CD8-positive, alpha-beta memory T cell (primary cell): ENCODE results near the gene RO60. TPM values are rescaled to one million over a fixed set of nuclear protein-coding genes. Genes with fewer than 3 reads are reported as not detected.

ENCODE experiments used
- CTCF ChIA-PET: fragments of 350-600 bp; sonication (Branson Sonifier 250); formaldehyde crosslinking; loops from one replicate; lab custom pipeline; 2021; ENCODE audit warnings: antibody characterized with exemption; lab: Charles Lee
- POLR2A ChIA-PET: fragments of 350-600 bp; sonication (Branson Sonifier 250); formaldehyde crosslinking; loops from one replicate; lab custom pipeline; 2021; ENCODE audit warnings: antibody characterized with exemption; lab: Charles Lee
- DNase-seq, 5 donors: peaks; one replicate each; pipeline versions ENCODE4 v3.0.0 to v3.0.0-alpha.2; 2020 to 2022; ENCODE audit warnings: mixed read lengths in 1 of 5
- H3K27ac ChIP-seq: one replicate; pipeline ENCODE4 v1.7.0; 2013; ENCODE audit warnings: low read depth, mild to moderate bottlenecking, low read length, moderate library complexity
- H3K27me3 ChIP-seq: 2 replicates; pipeline ENCODE4 v1.7.0; 2013; ENCODE audit warnings: low read length, mild to moderate bottlenecking; ENCODE audit not compliant: insufficient read depth, poor library complexity, severe bottlenecking
- H3K36me3 ChIP-seq: 2 replicates; pipeline ENCODE4 v1.7.0; 2013; ENCODE audit warnings: mild to moderate bottlenecking, low read length, moderate library complexity; ENCODE audit not compliant: insufficient read depth
- H3K4me1 ChIP-seq: 2 replicates; pipeline ENCODE4 v1.7.0; 2013; ENCODE audit warnings: mild to moderate bottlenecking, low read length, moderate library complexity; ENCODE audit not compliant: insufficient read depth
- H3K4me3 ChIP-seq: 2 replicates; pipeline ENCODE4 v1.7.0; 2013; ENCODE audit warnings: mild to moderate bottlenecking, low read length
- H3K9me3 ChIP-seq: 2 replicates; pipeline ENCODE4 v1.7.0; 2013; ENCODE audit warnings: mild to moderate bottlenecking, low read length
- H3K27ac Mint-ChIP-seq, 8 donors: one replicate each; pipeline ENCODE4 v1.8.0; 2020 to 2021; ENCODE audit warnings: mixed read lengths in 8 of 8, mild to moderate bottlenecking in 6 of 8, inconsistent platforms in 3 of 8, moderate library complexity in 3 of 8
- H3K27me3 Mint-ChIP-seq, 2 donors: one replicate each; pipeline ENCODE4 v1.8.0; 2020 to 2021; ENCODE audit warnings: mixed read lengths in 2 of 2, mild to moderate bottlenecking in 1 of 2, moderate library complexity in 1 of 2
- H3K36me3 Mint-ChIP-seq, 3 donors: one replicate each; pipeline ENCODE4 v1.8.0; 2020 to 2021; ENCODE audit warnings: mixed read lengths in 3 of 3, inconsistent platforms in 1 of 3, mild to moderate bottlenecking in 1 of 3
- H3K4me1 Mint-ChIP-seq, 3 donors: one replicate each; pipeline ENCODE4 v1.8.0; 2020 to 2021; ENCODE audit warnings: mixed read lengths in 3 of 3, inconsistent platforms in 1 of 3, mild to moderate bottlenecking in 1 of 3
- H3K4me3 Mint-ChIP-seq, 7 donors: one replicate each; pipeline ENCODE4 v1.8.0; 2020 to 2021; ENCODE audit warnings: mixed read lengths in 7 of 7, mild to moderate bottlenecking in 6 of 7, moderate library complexity in 4 of 7, inconsistent platforms in 2 of 7
- H3K9me3 Mint-ChIP-seq, 5 donors: one replicate each; pipeline ENCODE4 v1.8.0; 2020 to 2022; ENCODE audit warnings: mixed read lengths in 5 of 5, mild to moderate bottlenecking in 3 of 5, moderate library complexity in 2 of 5, inconsistent platforms in 1 of 5
- polyA plus RNA-seq: library from polyadenylated mRNA; unstranded; fragments of 300-500 nt; fragmentation: Illumina TruSeq; gene quantifications from one replicate; pipeline ENCODE4 v1.2.3, GENCODE V29; 2021
- total RNA-seq, 2 experiments: library from RNA; stranded (reverse); gene quantifications; one replicate each; pipeline ENCODE4 v1.2.3, GENCODE V29; 2021

RO60 gene
- total RNA-seq (10 to 100 TPM; 74.6 to 82.7 TPM), polyA plus RNA-seq (128 TPM)

DNA sequence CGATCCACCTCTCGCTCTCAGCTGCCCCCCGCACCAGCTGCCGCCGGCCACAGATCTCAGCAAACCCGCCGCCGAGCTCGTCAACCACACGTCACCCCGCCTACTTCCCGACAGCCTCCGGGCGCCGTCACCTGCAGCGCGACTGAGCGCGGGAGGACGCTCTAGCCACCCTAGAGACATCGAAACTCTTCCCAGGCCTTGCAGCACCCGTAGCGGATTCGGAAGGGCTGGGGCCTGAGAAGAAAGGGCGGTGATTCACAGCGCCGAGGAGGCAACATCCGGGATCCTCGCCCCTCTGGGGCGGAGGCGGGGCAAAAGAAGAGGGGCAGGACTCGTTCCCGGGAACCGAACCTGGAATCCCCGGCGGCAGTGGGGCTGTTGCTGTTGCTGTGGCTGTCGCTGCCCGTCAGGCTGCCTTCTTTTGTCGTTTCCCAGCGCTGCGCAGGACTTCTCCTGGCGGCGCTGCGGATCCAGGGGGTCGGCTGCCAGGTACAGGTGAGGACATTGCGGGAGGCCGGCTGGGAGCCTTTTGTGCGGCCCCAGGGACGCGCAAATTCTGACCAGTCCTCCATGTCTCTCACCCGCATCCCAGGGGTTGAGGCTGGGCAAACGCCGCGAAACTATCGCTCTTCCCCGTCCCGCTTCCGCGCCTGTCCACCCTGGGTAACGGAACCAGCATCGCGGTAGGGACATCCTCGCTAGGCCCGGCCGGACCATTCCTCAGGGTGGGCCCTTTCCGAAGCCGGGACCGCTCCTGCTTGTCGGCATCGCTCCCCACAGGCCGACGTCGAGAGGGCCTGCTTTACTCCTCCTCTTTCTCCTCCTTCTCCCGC, at the start of gene RO60, which contains the start of gene UCHL5:
Gene RO60 (plus strand): TSS at position 331 of the 833 bp plus-strand sequence. CDS start 9,443 bp downstream, outside the sequence.
Gene UCHL5 (minus strand): TSS at position 79 of the 833 bp plus-strand sequence. CDS start 100 bp downstream, outside the sequence.
- H3K9me3 Mint-ChIP-seq, result peaks cover 0 to 1% (median 0%) of the 10 kb centered on the region in 5 donors
- Histone ChIP-seq H3K4me1 (peaks cover 47% of the 10 kb centered on the region), H3K27ac (peak within 1 kb of the TSS; percentile 97), H3K4me3 (peak within 1 kb of the TSS; percentile 93), H3K9me3 (no peaks in the 10 kb centered on the region), H3K27me3 (no peaks in the 10 kb centered on the region), H3K36me3 (no peaks in the 10 kb centered on the region)
- peaks cover 61 to 76% (median 70%) of the 10 kb centered on the region in 3 donors for H3K4me1 Mint-ChIP-seq
- peak; percentile 91 to 97 (median 94) for DNase-seq
- H3K27me3 Mint-ChIP-seq, result no peaks in the 10 kb centered on the region
- H3K27ac Mint-ChIP-seq, result peak within 1 kb of the TSS; percentile 89 to 100 (median 98)
- ChIA-PET POLR2A (interaction anchor here (1.6 to 2.6 kb wide), 6 partner anchors 10 to 252 kb away, joined by 3 to 44 read pairs (median 8); partner anchors contain the start of genes CDC73, GLRX2 and RGS2), CTCF (interaction anchor here (0.9 to 2.8 kb wide), 13 partner anchors 16 to 253 kb away, joined by 3 to 30 read pairs (median 4); partner anchors contain the start of genes CDC73 and RGS2)
- H3K36me3 Mint-ChIP-seq, result peaks cover 6 to 22% (median 9%) of the 10 kb centered on the region in 3 donors
- H3K4me3 Mint-ChIP-seq, result peak within 1 kb of the TSS; percentile 94 to 100 (median 94)

DNA sequence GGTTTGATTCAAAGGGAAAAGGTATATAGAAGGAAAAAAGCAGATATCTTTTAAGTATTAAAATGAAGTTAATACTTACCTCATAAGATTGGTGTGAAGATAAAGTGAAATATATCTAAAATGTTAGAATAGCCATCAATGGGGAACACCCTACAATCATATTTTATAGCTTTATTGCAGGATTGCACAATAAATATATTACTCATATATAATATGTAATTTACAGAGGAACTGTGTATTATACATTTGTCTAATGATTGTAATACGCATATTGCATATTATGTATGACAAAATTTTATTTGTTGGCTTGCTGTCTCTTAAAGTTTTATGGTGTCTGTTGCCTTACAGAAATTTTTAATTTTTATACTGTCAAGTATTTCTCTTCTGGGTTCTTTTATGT, 48.0 kb upstream of the RO60 start:
- H3K27ac ChIP-seq, result no peak overlapping the region
- Mint-ChIP-seq H3K36me3 (peaks cover 6 to 11% (median 10%) of the 10 kb centered on the region in 3 donors), H3K27ac (peak overlapping the region in 1 of 8 donors; percentile 69), H3K27me3 (no peaks in the 10 kb centered on the region), H3K4me1 (no peaks in the 10 kb centered on the region), H3K4me3 (no peak overlapping the region), H3K9me3 (no peaks in the 10 kb centered on the region)
- no peaks in the 10 kb centered on the region for H3K4me1 ChIP-seq
- H3K27me3 ChIP-seq, result no peaks in the 10 kb centered on the region
- no peaks in the 10 kb centered on the region for H3K9me3 ChIP-seq
- H3K36me3 ChIP-seq, result no peaks in the 10 kb centered on the region
- no peak for DNase-seq
- ChIA-PET POLR2A (no interaction called here), CTCF (interaction anchor here (0.8 kb wide), 1 partner anchor 205 kb away, joined by 3 read pairs; no protein-coding TSS in a partner anchor)
- no peak overlapping the region for H3K4me3 ChIP-seq

GRCh38 chr1:193013005-193013404, 46.4 kb upstream of the RO60 start:
- Histone ChIP-seq H3K4me1 (no peaks in the 10 kb centered on the region), H3K27me3 (no peaks in the 10 kb centered on the region), H3K9me3 (no peaks in the 10 kb centered on the region), H3K36me3 (no peaks in the 10 kb centered on the region), H3K27ac (no peak overlapping the region), H3K4me3 (no peak overlapping the region)
- no peak overlapping the region for H3K27ac Mint-ChIP-seq
- no peaks in the 10 kb centered on the region for H3K4me1 Mint-ChIP-seq
- CTCF ChIA-PET, result no interaction called here
- POLR2A ChIA-PET, result no interaction called here
- H3K4me3 Mint-ChIP-seq, result no peak overlapping the region
- no peaks in the 10 kb centered on the region for H3K9me3 Mint-ChIP-seq
- H3K36me3 Mint-ChIP-seq, result peaks cover 3 to 15% (median 10%) of the 10 kb centered on the region in 3 donors
- no peaks in the 10 kb centered on the region for H3K27me3 Mint-ChIP-seq
- DNase-seq, result no peak

- H3K9me3 Mint-ChIP-seq, result no peaks in the 10 kb centered on the region
- H3K36me3 Mint-ChIP-seq, result peaks cover 3 to 15% (median 10%) of the 10 kb centered on the region in 3 donors
- Histone ChIP-seq H3K4me3 (no peak overlapping the region), H3K27me3 (no peaks in the 10 kb centered on the region), H3K27ac (no peak overlapping the region), H3K9me3 (no peaks in the 10 kb centered on the region), H3K4me1 (no peaks in the 10 kb centered on the region), H3K36me3 (no peaks in the 10 kb centered on the region)
- ChIA-PET CTCF (interaction anchor here (3.1 kb wide), 1 partner anchor 207 kb away, joined by 12 read pairs; no protein-coding TSS in a partner anchor), POLR2A (no interaction called here)
- H3K4me3 Mint-ChIP-seq, result no peak overlapping the region
- DNase-seq, result no peak
- H3K27ac Mint-ChIP-seq, result no peak overlapping the region
- no peaks in the 10 kb centered on the region for H3K27me3 Mint-ChIP-seq
- H3K4me1 Mint-ChIP-seq, result no peaks in the 10 kb centered on the region
Observed at GRCh38 chr1:193013707-193014106, 45.7 kb upstream of the RO60 start.

- Histone ChIP-seq H3K9me3 (no peaks in the 10 kb centered on the region), H3K4me3 (no peak overlapping the region), H3K36me3 (no peaks in the 10 kb centered on the region), H3K27ac (no peak overlapping the region), H3K27me3 (no peaks in the 10 kb centered on the region), H3K4me1 (no peaks in the 10 kb centered on the region)
- Mint-ChIP-seq H3K9me3 (no peaks in the 10 kb centered on the region), H3K27ac (peak overlapping the region in 1 of 8 donors; percentile 11), H3K4me1 (peaks cover 0 to 3% (median 0%) of the 10 kb centered on the region in 3 donors), H3K4me3 (no peak overlapping the region), H3K27me3 (no peaks in the 10 kb centered on the region), H3K36me3 (peaks cover 3 to 15% (median 10%) of the 10 kb centered on the region in 3 donors)
- POLR2A ChIA-PET, result no interaction called here
- no peak for DNase-seq
- CTCF ChIA-PET, result interaction anchor here (3.1 kb wide), 1 partner anchor 208 kb away, joined by 12 read pairs; no protein-coding TSS in a partner anchor
Observed at GRCh38 chr1:193014400-193014799, 45.0 kb upstream of the RO60 start.

DNA sequence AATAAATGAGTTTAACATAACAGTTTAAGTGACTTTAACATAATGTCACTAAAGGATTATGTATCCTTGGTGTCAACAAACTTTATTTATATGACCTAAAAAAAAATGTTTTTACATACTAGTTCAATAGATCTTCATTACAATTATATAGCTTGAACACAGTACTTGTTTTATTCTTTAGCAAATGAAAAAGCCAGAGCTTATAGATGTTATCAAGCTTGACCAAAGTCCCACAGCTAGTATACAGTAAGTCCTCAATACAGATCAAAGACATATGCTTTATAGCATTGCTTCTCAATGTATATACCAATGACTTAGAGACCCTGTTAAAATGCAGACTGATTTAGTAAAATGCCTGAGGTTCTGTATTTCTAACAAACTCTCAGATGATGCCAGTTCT, 42.6 kb upstream of the RO60 start:
- Mint-ChIP-seq H3K27me3 (no peaks in the 10 kb centered on the region), H3K4me3 (no peak overlapping the region), H3K4me1 (peaks cover 0 to 5% (median 0%) of the 10 kb centered on the region in 3 donors), H3K36me3 (peaks cover 3 to 23% (median 5%) of the 10 kb centered on the region in 3 donors), H3K9me3 (no peaks in the 10 kb centered on the region), H3K27ac (no peak overlapping the region)
- Histone ChIP-seq H3K27ac (no peak overlapping the region), H3K4me1 (no peaks in the 10 kb centered on the region), H3K36me3 (no peaks in the 10 kb centered on the region), H3K27me3 (no peaks in the 10 kb centered on the region), H3K4me3 (no peak overlapping the region), H3K9me3 (no peaks in the 10 kb centered on the region)
- CTCF ChIA-PET, result interaction anchor here (3.1 kb wide), 1 partner anchor 210 kb away, joined by 12 read pairs; no protein-coding TSS in a partner anchor
- DNase-seq, result no peak
- POLR2A ChIA-PET, result no interaction called here

- H3K4me3 Mint-ChIP-seq, result no peak overlapping the region
- no peak overlapping the region for H3K4me3 ChIP-seq
- H3K27ac Mint-ChIP-seq, result peak overlapping the region in 1 of 8 donors; percentile 8
- H3K4me1 ChIP-seq, result no peaks in the 10 kb centered on the region
- no peaks in the 10 kb centered on the region for H3K9me3 Mint-ChIP-seq
- H3K27me3 ChIP-seq, result no peaks in the 10 kb centered on the region
- CTCF ChIA-PET, result interaction anchor here (0.8 to 3.0 kb wide), 7 partner anchors 39 to 544 kb away, joined by 3 to 48 read pairs (median 3); partner anchors contain the start of gene UCHL5
- POLR2A ChIA-PET, result interaction anchor here (2.0 kb wide), 1 partner anchor 212 kb away, joined by 12 read pairs; no protein-coding TSS in a partner anchor
- peak in 2 of 5 donors; percentile 24 to 34 for DNase-seq
- H3K36me3 ChIP-seq, result no peaks in the 10 kb centered on the region
- peaks cover 5 to 31% (median 7%) of the 10 kb centered on the region in 3 donors for H3K36me3 Mint-ChIP-seq
- peaks cover 0 to 5% (median 0%) of the 10 kb centered on the region in 3 donors for H3K4me1 Mint-ChIP-seq
- no peaks in the 10 kb centered on the region for H3K27me3 Mint-ChIP-seq
- no peak overlapping the region for H3K27ac ChIP-seq
- H3K9me3 ChIP-seq, result no peaks in the 10 kb centered on the region
Observed at GRCh38 chr1:193019442-193020026, 39.9 kb upstream of the RO60 start.
